ENCODE measurements around the gene NR1D2. TPM values are rescaled to one million over a fixed set of nuclear protein-coding genes. Genes with fewer than 3 reads are reported as not detected.

The NR1D2 gene
- total RNA-seq, 1 experiment from 2014 or later: 24.0 TPM

DNA sequence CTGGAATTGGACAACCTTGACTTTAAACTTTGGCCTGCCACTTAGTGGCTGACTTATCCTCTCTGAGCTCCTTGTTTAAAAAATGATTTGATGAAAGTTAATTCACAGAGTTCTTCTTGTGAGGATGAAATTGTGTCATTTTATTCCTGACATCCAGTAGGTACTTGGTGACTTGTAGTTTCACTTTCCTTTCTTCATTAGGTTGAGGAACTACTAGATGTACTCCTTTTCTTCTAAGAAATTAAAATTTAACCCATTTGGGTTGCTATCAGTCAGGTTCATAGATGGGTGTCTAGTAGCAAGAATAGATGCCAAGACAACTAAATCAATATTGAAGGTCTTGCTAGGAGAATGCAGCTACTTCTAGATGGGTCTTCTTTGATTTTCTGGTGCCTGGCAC, 5.2 kb downstream of the NR1D2 start:
- peaks cover 0 to 2% of the 10 kb centered on the region in 2 experiments; a peak in 1 of 5 replicates for H3K9me3 Mint-ChIP-seq
- peaks cover 3% of the 10 kb centered on the region for H3K79me1 ChIP-seq (ENCODE audit: insufficient read depth, low read depth, low read length, poor library complexity, severe bottlenecking)
- no peak overlapping the region for H3K14ac ChIP-seq (ENCODE audit: insufficient read depth, low read length)
- H3K4ac ChIP-seq (ENCODE audit: low read depth, low read length): no peak overlapping the region
- H3K4me2 ChIP-seq (ENCODE audit: insufficient read depth, insufficient read length, low read length): no peak overlapping the region
- H4K8ac ChIP-seq (replicated peaks; ENCODE audit: insufficient read length, low read depth, low read length): no peak overlapping the region
- H2AFZ ChIP-seq (ENCODE audit: low read length): no peak overlapping the region
- H4K91ac ChIP-seq (ENCODE audit: insufficient read length, low read depth, low read length): no peak overlapping the region
- H3K79me2 ChIP-seq (ENCODE audit: insufficient read depth, low read length): peaks cover 13% of the 10 kb centered on the region; the same call in 1 of the 2 replicates
- no peak overlapping the region for H3K27ac ChIP-seq (ENCODE audit: insufficient read length, low read depth, low read length)
- H3K27me3 ChIP-seq (ENCODE audit: insufficient read depth, low read length): no peaks in the 10 kb centered on the region
- no peak overlapping the region for H3K4me3 Mint-ChIP-seq
- H4K5ac ChIP-seq (ENCODE audit: insufficient read length, low read depth, low read length): no peak overlapping the region
- no peak overlapping the region for H2BK5ac ChIP-seq (ENCODE audit: insufficient read length, low read length)
- H3K9ac ChIP-seq (ENCODE audit: extremely low read depth, insufficient read length, low read length): no peak overlapping the region
- no peak overlapping the region for H2BK120ac ChIP-seq (ENCODE audit: low read depth, low read length, poor library complexity, severe bottlenecking)
- no peaks in the 10 kb centered on the region for H3K27me3 Mint-ChIP-seq (ENCODE audit: low read depth)
- DNase-seq: no peak
- no peak overlapping the region for H3K27ac Mint-ChIP-seq
- H2AK5ac ChIP-seq (ENCODE audit: insufficient read length, low read length): no peak overlapping the region
- H3K4me1 Mint-ChIP-seq: peaks cover 11 to 26% of the 10 kb centered on the region in 2 experiments
- peaks cover 7 to 25% (median 9%) of the 10 kb centered on the region in 3 experiments; a peak in 6 of 7 replicates for H3K36me3 Mint-ChIP-seq (ENCODE audit: insufficient read depth in 1 of 3, low read depth in 3 of 3)
- H2BK12ac ChIP-seq (ENCODE audit: insufficient read length, low read depth, low read length): no peak overlapping the region
- H3K4me1 ChIP-seq (ENCODE audit: insufficient read depth, low read length): peaks cover 5% of the 10 kb centered on the region; the same call in 1 of the 2 replicates
- no peak for TF ChIP-seq CTCF (conservative IDR thresholded peaks at IDR 0.05)
- H3K56ac ChIP-seq (ENCODE audit: insufficient read length, low read depth, low read length): no peak overlapping the region
- peaks cover 6% of the 10 kb centered on the region for H3K23me2 ChIP-seq (ENCODE audit: insufficient read length, low read depth, low read length, poor library complexity, severe bottlenecking)
- no peak overlapping the region for H3K23ac ChIP-seq (ENCODE audit: insufficient read length, low read depth, low read length)
- no peak overlapping the region for H2BK15ac ChIP-seq (ENCODE audit: low read depth, low read length)
- no peak overlapping the region for H3T11ph ChIP-seq (ENCODE audit: low read length)
- no peaks in the 10 kb centered on the region for H4K20me1 ChIP-seq (ENCODE audit: control insufficient read depth, insufficient read depth, insufficient read length)
- H3K9me3 ChIP-seq (ENCODE audit: control insufficient read depth, low read depth, low read length): no peaks in the 10 kb centered on the region
- H3K18ac ChIP-seq (ENCODE audit: insufficient read length, low read depth, low read length): no peak overlapping the region
- no peak overlapping the region for H2BK20ac ChIP-seq (ENCODE audit: low read depth, low read length, poor library complexity, severe bottlenecking)
